ENCODE measurements around the gene PHPT1. TPM values are rescaled to one million over a fixed set of nuclear protein-coding genes. Genes with fewer than 3 reads are reported as not detected.

PHPT1 gene
- total and polyA plus RNA-seq, 2 of the 13 experiments (the other 11 are each of a cell fraction or from before 2014, with no cell fraction given), result 189 to 192 TPM

DNA sequence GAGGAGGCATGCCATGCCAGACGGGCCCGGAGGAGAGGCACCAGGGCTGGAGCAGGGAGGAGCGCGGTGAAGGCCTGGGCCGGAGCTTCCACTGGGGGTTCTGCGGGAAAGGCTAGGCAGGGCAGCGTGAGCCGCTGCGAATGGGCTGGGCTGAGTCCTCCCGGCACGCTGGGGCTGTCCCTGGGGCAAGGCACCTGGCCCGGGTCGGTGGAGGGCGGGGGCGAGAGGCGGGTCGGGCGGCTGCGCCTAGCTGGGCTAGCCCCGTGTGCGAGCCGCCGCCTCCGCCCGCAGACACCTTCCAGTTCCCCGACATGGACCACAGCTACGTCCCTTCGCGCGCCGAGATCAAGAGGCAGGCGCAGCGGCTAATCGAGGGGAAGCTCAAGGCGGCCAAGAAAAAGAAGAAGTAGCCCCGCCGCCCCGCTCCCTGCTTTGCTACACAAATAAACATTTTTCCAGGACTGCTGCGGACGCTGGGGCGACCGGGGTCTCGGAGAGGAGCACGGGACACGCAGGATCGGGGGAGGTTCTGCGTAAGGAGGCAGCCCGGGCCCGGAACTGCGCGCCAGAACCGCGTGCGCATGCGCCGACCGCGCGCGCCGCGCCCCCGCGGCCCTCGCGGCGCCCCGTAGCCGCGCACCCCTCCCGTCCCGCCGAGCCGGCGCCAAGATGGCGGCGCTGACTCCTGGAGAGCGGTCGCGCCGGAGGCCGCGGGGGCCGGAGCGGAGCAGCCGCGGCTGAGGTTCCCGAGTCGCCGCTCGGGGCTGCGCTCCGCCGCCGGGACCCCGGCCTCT, 41.7 kb upstream of the PHPT1 start, which contains the start of gene RABL6 (continued):
- TF ChIP-seq ZBTB43 (CRISPR knock-in tag; conservative IDR thresholded peaks at IDR 0.05) (peak; percentile 38; the same call in 1 of the 2 replicates), TEF (CRISPR knock-in tag; IDR thresholded peaks at IDR 0.05) (no peak), HNRNPH1 (optimal IDR thresholded peaks at IDR 0.05; ENCODE audit: low read depth, low read length) (no peak), ARHGAP35 (CRISPR knock-in tag; IDR thresholded peaks at IDR 0.05; ENCODE audit: borderline replicate concordance) (peak; percentile 52; the same call in 1 of the 2 replicates), ZNF839 (CRISPR knock-in tag; IDR thresholded peaks at IDR 0.05; ENCODE audit: borderline replicate concordance) (no peak), RNF2 (conservative IDR thresholded peaks at IDR 0.05; ENCODE audit: low read depth) (no peak), ATM (IDR thresholded peaks at IDR 0.05; ENCODE audit: borderline replicate concordance) (no peak), ZNF609 (CRISPR knock-in tag; IDR thresholded peaks at IDR 0.05; ENCODE audit: borderline replicate concordance) (no peak), ZNF850 (CRISPR knock-in tag; conservative IDR thresholded peaks at IDR 0.05) (no peak), ZFP82 (CRISPR knock-in tag; IDR thresholded peaks at IDR 0.05; ENCODE audit: borderline replicate concordance) (no peak), NONO (IDR thresholded peaks at IDR 0.05) (no peak), NONO (CRISPR knock-in tag; conservative IDR thresholded peaks at IDR 0.05) (peak; percentile 59; the same call in 1 of the 2 replicates), ZNF83 (CRISPR knock-in tag; IDR thresholded peaks at IDR 0.05; ENCODE audit: borderline replicate concordance) (no peak), ZNF556 (CRISPR knock-in tag; IDR thresholded peaks at IDR 0.05; ENCODE audit: borderline replicate concordance) (no peak), ZNF333 (CRISPR knock-in tag; IDR thresholded peaks at IDR 0.05; ENCODE audit: borderline replicate concordance) (no peak), ZNF180 (CRISPR knock-in tag; IDR thresholded peaks at IDR 0.05; ENCODE audit: borderline replicate concordance, low read depth) (no peak)
- TF ChIP-seq, protein P1, sequence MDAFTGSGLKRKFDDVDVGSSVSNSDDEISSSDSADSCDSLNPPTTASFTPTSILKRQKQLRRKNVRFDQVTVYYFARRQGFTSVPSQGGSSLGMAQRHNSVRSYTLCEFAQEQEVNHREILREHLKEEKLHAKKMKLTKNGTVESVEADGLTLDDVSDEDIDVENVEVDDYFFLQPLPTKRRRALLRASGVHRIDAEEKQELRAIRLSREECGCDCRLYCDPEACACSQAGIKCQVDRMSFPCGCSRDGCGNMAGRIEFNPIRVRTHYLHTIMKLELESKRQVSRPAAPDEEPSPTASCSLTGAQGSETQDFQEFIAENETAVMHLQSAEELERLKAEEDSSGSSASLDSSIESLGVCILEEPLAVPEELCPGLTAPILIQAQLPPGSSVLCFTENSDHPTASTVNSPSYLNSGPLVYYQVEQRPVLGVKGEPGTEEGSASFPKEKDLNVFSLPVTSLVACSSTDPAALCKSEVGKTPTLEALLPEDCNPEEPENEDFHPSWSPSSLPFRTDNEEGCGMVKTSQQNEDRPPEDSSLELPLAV (CRISPR knock-in tag; conservative IDR thresholded peaks at IDR 0.05; ENCODE audit: low read depth), result no peak
- TF ChIP-seq, protein P2, sequence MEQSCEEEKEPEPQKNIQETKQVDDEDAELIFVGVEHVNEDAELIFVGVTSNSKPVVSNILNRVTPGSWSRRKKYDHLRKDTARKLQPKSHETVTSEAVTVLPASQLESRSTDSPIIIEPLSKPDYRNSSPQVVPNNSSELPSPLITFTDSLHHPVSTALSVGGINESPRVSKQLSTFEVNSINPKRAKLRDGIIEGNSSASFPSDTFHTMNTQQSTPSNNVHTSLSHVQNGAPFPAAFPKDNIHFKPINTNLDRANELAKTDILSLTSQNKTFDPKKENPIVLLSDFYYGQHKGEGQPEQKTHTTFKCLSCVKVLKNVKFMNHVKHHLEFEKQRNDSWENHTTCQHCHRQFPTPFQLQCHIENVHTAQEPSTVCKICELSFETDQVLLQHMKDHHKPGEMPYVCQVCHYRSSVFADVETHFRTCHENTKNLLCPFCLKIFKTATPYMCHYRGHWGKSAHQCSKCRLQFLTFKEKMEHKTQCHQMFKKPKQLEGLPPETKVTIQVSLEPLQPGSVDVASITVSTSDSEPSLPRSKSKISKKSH (CRISPR knock-in tag; IDR thresholded peaks at IDR 0.05; ENCODE audit: borderline replicate concordance), result peak; percentile 67; the same call in 1 of the 2 replicates

Measured in HepG2 (cell line).